Measurements from ENCODE around the gene EPHB2.
"Not testable (repeated sequence)": the region's sequence is repeated elsewhere in the genome, so short reads cannot be mapped to it uniquely, and the experiment has no call there.

Gene EPHB2

GRCh38 chr1:22710701-22711049, at the start of gene EPHB2:
TSS of gene EPHB2 (plus strand) at chr1:22710839. CDS start at chr1:22710983, 144 bp downstream.
- DNase-seq = no peak

GRCh38 chr1:22661880-22662279, 48.8 kb upstream of the EPHB2 start:
- DNase-seq = no peak

DNA sequence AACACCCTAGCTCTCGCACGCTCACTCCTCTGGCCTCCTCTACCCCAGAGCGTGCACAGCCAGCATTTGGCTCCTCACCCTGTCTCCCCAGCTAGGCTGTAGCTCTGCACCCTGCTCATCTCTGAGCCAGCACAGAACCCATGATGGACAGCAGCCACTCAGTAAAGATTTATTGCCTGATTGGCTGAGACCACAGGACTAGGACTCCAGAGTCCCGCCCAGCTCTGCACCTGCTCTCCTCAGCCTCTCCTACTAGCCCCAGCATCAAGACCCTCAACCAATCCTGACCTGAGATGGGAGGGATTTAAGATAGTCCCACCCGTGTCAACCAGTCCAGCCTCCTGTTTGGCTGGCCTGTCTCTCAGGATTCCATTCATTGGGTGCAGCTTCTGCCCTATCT, 48.3 kb upstream of the EPHB2 start:
- peak; percentile 44 for DNase-seq

GRCh38 chr1:22662986-22663408, 47.6 kb upstream of the EPHB2 start:
- DNase-seq = no peak

DNA sequence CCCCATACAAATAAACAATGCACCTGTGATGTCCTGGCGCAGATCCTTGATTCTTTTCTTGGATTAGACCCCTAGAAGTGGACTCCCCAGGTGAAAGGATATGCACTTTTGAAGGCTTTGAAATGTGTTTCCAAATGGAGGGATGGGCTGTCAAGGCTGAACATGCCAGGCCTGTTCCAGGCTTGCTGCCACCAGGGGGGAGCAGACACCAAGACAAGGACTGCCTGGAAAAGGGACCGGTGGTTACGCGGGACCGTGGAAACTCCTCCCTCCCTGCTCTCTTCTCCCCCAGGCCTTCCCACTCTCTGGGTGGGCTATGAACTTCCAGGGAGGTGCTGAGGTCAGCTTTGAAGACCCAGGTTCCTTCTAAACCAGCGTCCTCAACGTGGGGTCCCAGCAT, 44.9 kb upstream of the EPHB2 start:
- no peak for DNase-seq

GRCh38 chr1:22666412-22666811, 44.2 kb upstream of the EPHB2 start:
- DNase-seq = no peak

GRCh38 chr1:22668840-22669239, 41.8 kb upstream of the EPHB2 start:
- not testable (repeated sequence) for DNase-seq

DNA sequence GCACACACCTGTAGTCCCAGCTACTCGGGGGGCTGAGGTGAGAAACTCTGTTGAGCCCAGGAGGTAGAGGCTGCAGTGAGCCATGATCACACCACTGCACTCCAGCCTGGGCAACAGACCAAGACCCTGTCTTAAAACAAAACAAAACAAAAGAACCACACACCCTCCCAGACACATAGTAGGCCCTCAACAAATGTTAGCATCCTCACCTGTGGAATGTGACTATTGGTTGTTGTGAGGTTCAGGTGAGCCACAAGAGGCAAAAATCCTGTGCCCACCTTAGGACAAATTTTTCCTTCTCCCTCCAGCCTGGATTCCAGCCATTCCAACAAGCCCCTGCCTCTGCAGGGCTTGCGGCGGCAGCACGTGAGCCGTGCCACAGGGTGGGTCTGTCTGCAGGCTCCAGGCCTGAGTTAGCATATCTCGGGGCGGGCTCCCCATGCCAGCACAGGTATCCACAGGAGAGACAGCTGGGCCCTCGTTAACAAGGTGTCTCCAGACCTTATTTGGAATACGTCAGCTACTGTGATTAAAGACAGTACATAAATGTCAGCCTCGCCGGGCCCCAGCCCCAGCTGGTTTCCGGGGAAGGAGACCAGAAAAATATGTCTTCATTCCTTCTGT, 40.2 kb upstream of the EPHB2 start:
- no peak for DNase-seq

DNA sequence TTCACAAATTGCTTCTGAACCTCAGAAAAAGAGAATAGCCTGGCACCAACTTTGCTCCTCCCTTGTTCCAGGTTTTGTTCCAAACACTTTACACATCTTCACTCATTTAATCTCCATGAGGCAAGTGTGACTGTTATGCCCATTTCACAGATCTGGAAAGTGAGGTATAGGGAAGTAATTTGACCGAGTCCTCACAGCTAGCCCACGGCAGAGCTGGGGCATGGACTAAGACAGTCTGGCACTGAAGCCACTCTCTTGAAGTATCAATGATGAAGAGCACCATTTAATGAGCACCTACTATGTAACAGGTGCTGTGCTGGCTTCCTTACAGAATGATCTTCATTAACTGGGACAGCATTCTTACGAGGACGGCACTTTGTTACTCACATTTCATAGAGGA, 38.6 kb upstream of the EPHB2 start:
- no peak for DNase-seq

- DNase-seq = peak; percentile 20
These were observed 36.9 kb upstream of the EPHB2 start for GRCh38 chr1:22673486-22674409.

GRCh38 chr1:22674410-22674749, 36.3 kb upstream of the EPHB2 start:
- DNase-seq = no peak

DNA sequence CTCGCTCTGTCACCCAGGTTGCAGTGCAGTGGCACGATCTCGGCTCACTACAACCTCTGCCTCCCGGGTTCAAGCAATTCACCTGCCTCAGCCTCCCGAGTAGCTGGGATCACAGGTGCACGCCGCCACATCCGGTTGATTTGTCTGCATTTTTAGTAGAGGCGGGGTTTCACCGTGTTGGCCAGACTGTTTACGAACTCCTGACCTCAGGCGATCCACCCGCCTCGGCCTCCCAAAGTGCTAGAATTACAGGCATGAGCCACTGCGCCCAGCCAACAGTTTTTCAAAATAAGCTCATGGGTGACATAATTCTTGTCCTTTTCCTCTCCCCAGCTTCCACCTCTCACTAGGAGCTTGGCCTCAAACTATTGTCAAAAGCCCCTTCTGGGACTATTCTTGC, 34.5 kb upstream of the EPHB2 start:
- not testable (repeated sequence) for DNase-seq

GRCh38 chr1:22676916-22677583, 33.6 kb upstream of the EPHB2 start:
- DNase-seq = no peak

DNA sequence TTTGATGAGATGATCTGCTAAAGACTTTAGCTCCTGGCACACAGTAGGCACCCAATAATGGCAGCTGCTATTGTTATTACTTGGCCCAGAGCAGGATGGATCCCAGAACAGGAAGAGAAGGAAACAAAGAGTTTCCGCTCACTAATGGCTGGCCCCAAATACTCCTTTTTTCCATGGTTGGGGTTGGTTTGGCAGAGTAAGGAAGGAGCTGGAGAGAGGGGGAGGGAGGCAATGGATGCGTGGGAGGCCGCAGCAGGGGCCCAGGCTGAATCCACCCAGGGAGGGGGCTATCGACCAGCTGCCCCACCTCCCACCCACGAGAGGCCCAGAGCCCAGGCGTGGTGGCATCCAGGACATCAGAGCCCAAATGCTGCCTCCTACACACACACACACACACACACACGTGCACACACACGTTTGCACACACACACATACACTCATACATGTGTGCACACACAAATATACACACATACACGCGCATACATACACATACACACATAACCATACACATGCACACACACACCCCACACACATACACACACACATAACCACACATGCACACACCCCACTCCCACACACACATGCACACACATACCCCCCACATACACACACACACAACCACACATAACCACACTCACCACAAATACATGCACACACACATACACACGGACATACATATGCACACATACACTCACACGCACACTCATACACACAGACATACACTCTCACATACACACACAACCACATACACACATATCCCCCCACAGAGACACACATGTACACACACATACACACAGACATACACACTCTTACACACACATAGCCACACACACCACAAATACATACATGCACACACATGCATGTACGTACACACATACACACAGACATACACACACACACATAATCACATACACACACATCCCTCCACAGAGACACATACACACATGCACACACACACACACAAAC, 32.4 kb upstream of the EPHB2 start:
- no peak for DNase-seq

DNA sequence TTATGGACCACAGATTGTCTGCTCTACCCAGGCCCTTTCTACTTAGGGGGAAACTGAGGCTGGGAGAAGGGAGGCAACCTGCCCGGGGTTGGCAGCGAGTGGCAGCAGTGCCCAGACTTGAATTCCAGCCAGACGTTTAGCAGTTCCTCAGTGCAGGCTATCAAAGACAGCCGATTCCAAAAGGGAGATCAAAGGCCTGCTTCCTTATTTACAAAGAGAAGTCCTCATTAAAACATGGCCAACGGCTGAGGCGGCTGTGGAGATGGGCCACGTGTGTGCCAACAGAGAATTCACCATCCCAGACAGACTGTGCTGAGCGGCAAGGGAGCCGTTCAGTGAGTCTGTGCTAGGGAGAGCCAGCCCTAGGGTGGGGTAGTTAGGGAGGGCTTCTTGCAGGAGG, 29.9 kb upstream of the EPHB2 start:
- no peak for DNase-seq

DNA sequence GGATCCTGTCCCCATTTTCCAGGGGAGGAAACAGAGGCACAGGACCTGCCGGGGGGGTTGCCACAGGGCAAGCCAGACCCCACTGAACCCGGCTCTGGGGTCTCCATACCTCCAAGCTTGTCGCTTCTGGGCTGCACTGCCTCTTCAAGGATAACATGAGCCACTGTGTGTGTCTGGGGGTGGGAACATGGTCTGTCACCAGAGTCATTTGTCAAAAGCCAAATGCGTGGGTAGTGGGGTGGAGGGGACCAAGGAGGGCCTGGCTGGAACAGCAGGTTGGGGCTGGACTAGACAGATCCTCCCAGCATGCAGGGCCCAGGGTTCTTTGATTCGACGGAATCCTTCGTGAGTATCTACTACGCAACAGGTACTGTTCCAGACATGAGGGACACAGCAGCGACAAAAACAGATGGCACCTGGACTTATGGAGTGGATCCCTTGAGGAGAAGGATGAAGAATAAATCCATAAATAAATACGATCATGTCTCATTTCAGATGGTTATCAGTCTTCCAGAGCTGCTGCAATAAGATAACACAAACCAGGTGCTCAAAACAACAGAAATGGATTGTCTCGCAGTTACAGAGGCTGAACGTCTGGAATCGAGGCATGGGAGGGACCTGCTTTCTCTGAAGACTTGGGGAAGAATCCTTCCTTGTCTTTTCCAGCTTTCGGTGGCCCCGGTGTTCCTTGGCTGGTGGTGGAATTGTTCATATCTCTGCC, 28.9 kb upstream of the EPHB2 start:
- DNase-seq = no peak

DNA sequence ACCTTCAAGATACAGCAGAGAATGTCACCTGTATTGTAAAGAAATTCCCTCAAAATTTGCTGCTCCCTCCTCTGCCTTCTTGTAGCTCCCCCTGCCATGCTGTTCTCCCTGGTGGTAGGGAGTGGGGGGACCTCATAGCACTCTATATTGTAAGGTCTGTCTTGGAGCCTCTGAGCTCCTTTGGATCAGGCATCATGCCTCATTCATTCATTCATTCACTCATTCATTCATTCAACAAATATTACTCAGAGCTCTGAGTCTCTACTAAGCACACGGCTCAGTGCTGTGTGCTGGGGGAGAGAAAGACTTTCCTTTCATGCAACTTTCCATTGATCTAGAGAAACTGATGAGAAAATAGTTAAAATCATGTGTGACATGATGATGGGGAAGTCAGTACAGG, 27.1 kb upstream of the EPHB2 start:
- no peak for DNase-seq

DNA sequence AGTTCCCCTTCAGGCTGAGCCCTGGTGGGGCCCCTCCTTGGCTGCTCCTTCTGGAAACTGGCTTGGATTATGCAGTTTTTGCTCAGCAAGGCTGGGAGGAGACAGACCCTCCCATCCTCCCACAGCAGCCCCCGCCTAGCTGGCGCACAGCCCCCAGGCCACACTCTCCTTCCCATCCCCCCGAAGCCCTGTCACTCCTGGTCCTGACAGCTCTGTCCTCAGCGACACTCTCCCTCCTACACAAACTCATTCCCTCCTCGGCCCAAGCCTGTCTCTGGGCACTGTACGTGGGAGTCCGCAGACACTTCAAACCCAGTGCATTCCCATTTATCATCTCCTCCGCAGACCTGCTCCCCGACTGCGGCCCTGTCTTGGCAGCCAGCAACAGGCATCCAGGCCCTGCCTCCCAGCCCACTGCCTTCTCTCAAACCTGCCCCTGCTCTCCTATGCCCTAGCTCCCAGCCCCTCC, 25.0 kb upstream of the EPHB2 start:
- no peak for DNase-seq

DNA sequence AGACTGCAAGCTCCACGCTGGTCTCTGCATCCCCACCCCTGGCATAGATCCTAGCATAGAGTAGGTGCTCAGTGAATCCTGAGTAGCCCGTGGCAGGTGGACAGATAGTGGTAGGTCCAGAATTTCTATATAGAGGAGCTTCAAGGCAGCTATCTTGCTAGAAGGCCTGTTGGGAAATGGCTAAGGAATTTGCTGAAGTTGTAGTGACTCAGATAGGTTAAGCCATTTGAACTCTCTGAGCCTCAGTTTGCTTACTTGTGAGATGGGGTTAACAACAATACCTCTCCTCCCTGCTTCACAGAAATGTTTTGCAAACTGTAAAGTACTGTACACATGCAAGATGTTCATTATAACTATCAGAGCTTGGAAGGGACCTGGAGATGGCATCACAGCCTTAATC, 23.4 kb upstream of the EPHB2 start:
- no peak for DNase-seq

DNA sequence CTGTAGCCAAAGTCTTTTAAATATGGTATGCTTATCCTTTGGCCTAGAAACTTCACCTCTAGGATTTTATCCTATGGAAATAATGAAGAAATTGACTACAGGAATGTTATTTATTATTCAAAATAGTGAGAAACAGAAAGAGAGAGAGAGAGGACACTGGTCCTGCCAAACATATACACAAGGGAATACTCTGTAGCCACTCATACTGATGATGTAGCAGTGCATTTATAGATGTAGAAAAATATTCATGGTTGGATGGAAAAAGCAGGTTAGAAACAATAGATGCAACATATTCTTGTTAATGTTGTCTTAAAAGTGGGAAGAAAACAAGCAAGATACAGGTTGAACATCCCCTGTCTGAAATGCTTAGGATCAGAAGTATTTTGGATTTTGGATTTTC, 22.2 kb upstream of the EPHB2 start:
- no peak for DNase-seq

DNA sequence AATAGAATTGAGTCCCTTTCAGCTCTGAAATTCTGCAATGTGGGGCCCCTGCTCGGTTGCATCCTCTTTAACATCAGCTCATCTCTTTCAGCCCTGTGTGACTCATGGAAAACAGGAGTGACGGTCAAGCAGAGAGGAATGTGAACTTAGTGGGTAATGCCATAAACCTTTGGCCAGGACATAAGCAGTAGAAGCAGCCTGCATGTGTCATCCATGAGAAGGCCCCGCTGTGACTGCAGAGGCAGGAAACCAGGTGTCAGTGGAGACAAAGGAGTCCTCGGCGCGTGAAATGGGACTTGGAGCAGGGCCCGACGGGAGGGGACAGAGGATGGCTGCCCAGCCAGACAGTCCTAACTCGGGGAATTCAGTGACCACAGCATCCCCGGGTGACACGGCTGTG, 21.1 kb upstream of the EPHB2 start:
- DNase-seq = no peak

Measured in NCI-H524 treated with DMSO at 0.1 percent for 48 hours (cell line).